Progenitor cell of endocrine pancreas (in vitro differentiated cells): ENCODE results near the gene BCL2. TPM values are rescaled to one million over a fixed set of nuclear protein-coding genes. Genes with fewer than 3 reads are reported as not detected.

Experiments used
- DNase-seq: peaks from one replicate; pipeline ENCODE4 v3.0.0; 2021; ENCODE audit warnings: low spot score; ENCODE audit not compliant: unreplicated experiment
- H3K27ac Mint-ChIP-seq: 2 replicates; pipeline ENCODE4 v1.8.0; 2021; ENCODE audit warnings: mild to moderate bottlenecking, moderate library complexity, mixed read lengths
- H3K27me3 Mint-ChIP-seq: 2 replicates; pipeline ENCODE4 v1.8.0; 2021; ENCODE audit warnings: mixed read lengths
- H3K36me3 Mint-ChIP-seq: 2 replicates; pipeline ENCODE4 v1.8.0; 2022; ENCODE audit warnings: mixed read lengths; ENCODE audit not compliant: insufficient read depth
- H3K4me1 Mint-ChIP-seq: 2 replicates; pipeline ENCODE4 v1.8.0; 2021; ENCODE audit warnings: low read depth, mixed read lengths
- H3K4me3 Mint-ChIP-seq: 2 replicates; pipeline ENCODE4 v1.8.0; 2021; ENCODE audit warnings: low read depth, mild to moderate bottlenecking, moderate library complexity, mixed read lengths
- H3K9me3 Mint-ChIP-seq: 2 replicates; pipeline ENCODE4 v1.8.0; 2021; ENCODE audit warnings: low read depth, mixed read lengths
- CTCF ChIP-seq: fragments of 200-600 bp; sonication (generic); IDR thresholded peaks from one replicate; pipeline ENCODE4 v1.5.0; 2021; ENCODE audit warnings: antibody characterized with exemption, mild to moderate bottlenecking; ENCODE audit not compliant: unreplicated experiment
- total RNA-seq: library from RNA; stranded (reverse); gene quantifications from 2 replicates; pipeline ENCODE4 v1.2.1, GENCODE V29; 2021

Gene BCL2
- total RNA-seq, 1 donor from 2014 or later: 3.8 TPM

GRCh38 chr18:63198868-63199742, 120.5 kb downstream of the BCL2 start:
- TF ChIP-seq CTCF: no peak
- H3K4me1 Mint-ChIP-seq: no peaks in the 10 kb centered on the region
- no peak for DNase-seq
- no peaks in the 10 kb centered on the region for H3K9me3 Mint-ChIP-seq
- H3K4me3 Mint-ChIP-seq: no peak overlapping the region
- H3K27ac Mint-ChIP-seq: no peak overlapping the region
- H3K36me3 Mint-ChIP-seq: no peaks in the 10 kb centered on the region
- no peaks in the 10 kb centered on the region for H3K27me3 Mint-ChIP-seq

- Mint-ChIP-seq H3K27ac (no peak overlapping the region), H3K4me1 (no peaks in the 10 kb centered on the region), H3K36me3 (no peaks in the 10 kb centered on the region), H3K4me3 (no peak overlapping the region), H3K27me3 (no peaks in the 10 kb centered on the region), H3K9me3 (no peaks in the 10 kb centered on the region)
- DNase-seq: no peak
- TF ChIP-seq CTCF: no peak
Measured at GRCh38 chr18:63198098-63198760, 121.3 kb downstream of the BCL2 start.

GRCh38 chr18:63197246-63197869, 122.2 kb downstream of the BCL2 start:
- no peak for TF ChIP-seq CTCF
- Mint-ChIP-seq H3K4me1 (no peaks in the 10 kb centered on the region), H3K9me3 (no peaks in the 10 kb centered on the region), H3K36me3 (no peaks in the 10 kb centered on the region), H3K4me3 (no peak overlapping the region), H3K27ac (no peak overlapping the region), H3K27me3 (no peaks in the 10 kb centered on the region)
- no peak for DNase-seq

GRCh38 chr18:63195326-63196159, 124.0 kb downstream of the BCL2 start:
- no peak overlapping the region for H3K4me3 Mint-ChIP-seq
- no peaks in the 10 kb centered on the region for H3K9me3 Mint-ChIP-seq
- peaks cover 3% of the 10 kb centered on the region for H3K27me3 Mint-ChIP-seq
- TF ChIP-seq CTCF: no peak
- H3K4me1 Mint-ChIP-seq: no peaks in the 10 kb centered on the region
- H3K36me3 Mint-ChIP-seq: no peaks in the 10 kb centered on the region
- no peak for DNase-seq
- H3K27ac Mint-ChIP-seq: no peak overlapping the region
